ENCODE results near the gene ZNF10.

ZNF10 gene

GRCh38 chr12:133202493-133203343 is 72.3 kb downstream of the ZNF10 start:
- peak in 1 of 3 experiments; percentile 7 for DNase-seq

GRCh38 chr12:133203344-133204263 is 73.2 kb downstream of the ZNF10 start:
- peak in 1 of 3 experiments; percentile 24 for DNase-seq

- peak in 1 of 3 experiments; percentile 9 for DNase-seq
Measured at GRCh38 chr12:133204264-133204603, 73.8 kb downstream of the ZNF10 start.

GRCh38 chr12:133206390-133206789 is 76.0 kb downstream of the ZNF10 start:
- no peak for DNase-seq
